NCI-H146 treated with DMSO at 0.1 percent for 48 hours (cell line): Measurements from ENCODE around the gene AHCYL2.
"Not testable (repeated sequence)": the region's sequence is repeated elsewhere in the genome, so short reads cannot be mapped to it uniquely, and the experiment has no call there.

Experiments
- DNase-seq: peaks from one replicate; lab custom pipeline; 2025; ENCODE audit not compliant: unreplicated experiment; lab: John Stamatoyannopoulos, UW

The AHCYL2 gene

GRCh38 chr7:129376778-129377700, 152.2 kb downstream of the AHCYL2 start:
- no peak for DNase-seq

GRCh38 chr7:129381710-129382484, 157.1 kb downstream of the AHCYL2 start:
- DNase-seq = no peak

- DNase-seq = no peak
Observed at GRCh38 chr7:129383542-129384132, 158.8 kb downstream of the AHCYL2 start.

GRCh38 chr7:129385116-129385515, 160.3 kb downstream of the AHCYL2 start:
- no peak for DNase-seq

- DNase-seq = no peak
Observed at GRCh38 chr7:129385598-129385997, 160.8 kb downstream of the AHCYL2 start.

- no peak for DNase-seq
Observed at GRCh38 chr7:129386506-129386905, 161.7 kb downstream of the AHCYL2 start.

GRCh38 chr7:129387537-129387936, 162.7 kb downstream of the AHCYL2 start:
- no peak for DNase-seq

- DNase-seq = no peak
Observed at GRCh38 chr7:129388333-129389098, 163.7 kb downstream of the AHCYL2 start.

GRCh38 chr7:129389829-129390228, 165.0 kb downstream of the AHCYL2 start:
- DNase-seq = no peak

GRCh38 chr7:129390314-129390713, 165.5 kb downstream of the AHCYL2 start:
- DNase-seq = no peak

GRCh38 chr7:129391546-129392171, 166.8 kb downstream of the AHCYL2 start:
- DNase-seq = no peak

GRCh38 chr7:129393255-129393654, 168.4 kb downstream of the AHCYL2 start:
- DNase-seq = no peak

- no peak for DNase-seq
Observed at GRCh38 chr7:129394101-129394500, 169.3 kb downstream of the AHCYL2 start.

- no peak for DNase-seq
Observed at GRCh38 chr7:129394982-129395914, 170.4 kb downstream of the AHCYL2 start.

- no peak for DNase-seq
Observed at GRCh38 chr7:129401228-129401966, 176.6 kb downstream of the AHCYL2 start.

GRCh38 chr7:129401967-129402860, 177.4 kb downstream of the AHCYL2 start:
- DNase-seq = no peak

GRCh38 chr7:129405527-129405926, 180.7 kb downstream of the AHCYL2 start:
- DNase-seq = no peak

- DNase-seq = not testable (repeated sequence)
Observed at GRCh38 chr7:129410238-129410637, 185.4 kb downstream of the AHCYL2 start.
